Left ventricle myocardium inferior (tissue), 1 donor: ENCODE measurements around the gene SPDEF. TPM values are rescaled to one million over a fixed set of nuclear protein-coding genes. Genes with fewer than 3 reads are reported as not detected.
A peak's percentile ranks its signal among the peaks of the same experiment; 100 is the strongest.

Experiments used
- DNase-seq: peaks from one replicate; pipeline ENCODE4 v3.0.0-alpha.2; 2020
- H3K27ac ChIP-seq: fragments of 200-600 bp; replicated peaks from 2 replicates; pipeline ENCODE4 v1.8.0; 2021
- H3K27me3 ChIP-seq: fragments of 200-600 bp; 2 replicates; pipeline ENCODE4 v1.8.0; 2021; ENCODE audit warnings: low read depth
- H3K36me3 ChIP-seq: fragments of 200-600 bp; 2 replicates; pipeline ENCODE4 v1.8.0; 2021
- H3K4me1 ChIP-seq: fragments of 200-600 bp; 2 replicates; pipeline ENCODE4 v1.8.0; 2021
- H3K4me3 ChIP-seq: fragments of 200-600 bp; 2 replicates; pipeline ENCODE4 v1.8.0; 2021; ENCODE audit warnings: mild to moderate bottlenecking, moderate library complexity
- H3K9me3 ChIP-seq: fragments of 200-600 bp; replicated peaks from 2 replicates; pipeline ENCODE4 v1.8.0; 2021
- intact Hi-C: fragments of 100-400 bp; cut with micrococcal nuclease; formaldehyde crosslinking; loops from one replicate; pipeline ENCODE4 v1.11.0; 2022
- total RNA-seq: library from RNA; stranded (reverse); fragmentation: NEBNext Ultra II Directional; extraction: Animal tissue kit (Norgen Biotek cat#: 25700); gene quantifications from one replicate; pipeline ENCODE4 v1.2.1, GENCODE V29; 2021
- TF ChIP-seq, protein P1 (sequence below): fragments of 200-600 bp; IDR thresholded peaks from 2 replicates; pipeline ENCODE4 v1.8.0; 2021; ENCODE audit warnings: antibody characterized with exemption, mild to moderate bottlenecking, borderline replicate concordance
- donor health status: DM: no; HTN: yes; CAD: no; lungs with severe emphysema.

Gene SPDEF
- total RNA-seq, 1 donor from 2014 or later: 0.11 TPM

DNA sequence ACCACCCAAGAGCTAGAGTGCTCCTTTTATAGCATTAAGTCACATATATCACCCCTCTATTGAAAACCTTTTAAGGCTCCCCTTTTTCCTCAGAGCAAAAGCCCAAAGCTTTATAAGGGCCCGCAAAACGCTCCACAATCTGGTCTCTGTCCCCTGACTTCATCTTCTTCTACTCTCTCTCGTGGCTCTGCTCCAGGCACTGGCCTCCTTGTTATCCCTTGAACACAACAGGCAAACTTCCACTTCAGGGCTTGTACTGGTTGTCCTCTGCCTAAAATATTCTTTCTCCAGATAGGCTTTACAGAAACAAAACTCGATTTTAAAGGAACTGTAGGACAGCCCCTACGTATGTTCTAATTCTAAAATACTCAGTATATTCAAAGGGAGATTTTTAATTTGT lies 44.0 kb upstream of the SPDEF start:
- Histone ChIP-seq H3K27ac (peak overlapping the region; percentile 72), H3K4me1 (peaks cover 75% of the 10 kb centered on the region), H3K27me3 (no peaks in the 10 kb centered on the region), H3K9me3 (no peaks in the 10 kb centered on the region), H3K4me3 (peak overlapping the region; percentile 42), H3K36me3 (no peaks in the 10 kb centered on the region)
- no peak for DNase-seq
- intact Hi-C loops: no loop called here
- TF ChIP-seq, protein P1, sequence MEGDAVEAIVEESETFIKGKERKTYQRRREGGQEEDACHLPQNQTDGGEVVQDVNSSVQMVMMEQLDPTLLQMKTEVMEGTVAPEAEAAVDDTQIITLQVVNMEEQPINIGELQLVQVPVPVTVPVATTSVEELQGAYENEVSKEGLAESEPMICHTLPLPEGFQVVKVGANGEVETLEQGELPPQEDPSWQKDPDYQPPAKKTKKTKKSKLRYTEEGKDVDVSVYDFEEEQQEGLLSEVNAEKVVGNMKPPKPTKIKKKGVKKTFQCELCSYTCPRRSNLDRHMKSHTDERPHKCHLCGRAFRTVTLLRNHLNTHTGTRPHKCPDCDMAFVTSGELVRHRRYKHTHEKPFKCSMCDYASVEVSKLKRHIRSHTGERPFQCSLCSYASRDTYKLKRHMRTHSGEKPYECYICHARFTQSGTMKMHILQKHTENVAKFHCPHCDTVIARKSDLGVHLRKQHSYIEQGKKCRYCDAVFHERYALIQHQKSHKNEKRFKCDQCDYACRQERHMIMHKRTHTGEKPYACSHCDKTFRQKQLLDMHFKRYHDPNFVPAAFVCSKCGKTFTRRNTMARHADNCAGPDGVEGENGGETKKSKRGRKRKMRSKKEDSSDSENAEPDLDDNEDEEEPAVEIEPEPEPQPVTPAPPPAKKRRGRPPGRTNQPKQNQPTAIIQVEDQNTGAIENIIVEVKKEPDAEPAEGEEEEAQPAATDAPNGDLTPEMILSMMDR: no peak

DNA sequence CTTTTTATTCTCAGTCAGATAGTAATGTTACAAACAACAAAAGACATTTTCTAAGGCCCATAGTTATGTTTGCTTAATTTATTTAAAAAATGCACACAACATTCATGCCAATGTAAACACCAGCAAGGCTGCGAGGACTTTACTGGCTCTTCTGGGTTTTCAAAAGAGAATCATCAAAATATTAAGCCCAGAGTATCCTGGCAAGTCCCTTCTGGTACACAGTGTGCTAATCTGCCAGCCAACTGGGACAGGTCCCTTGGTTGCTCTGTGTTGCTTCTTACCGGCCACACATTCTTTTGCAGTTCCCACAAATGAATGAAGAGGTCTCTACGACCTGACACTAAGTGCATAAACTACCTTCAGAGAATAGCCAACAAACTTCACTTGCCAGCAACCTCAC lies 42.6 kb upstream of the SPDEF start:
- DNase-seq: no peak
- no peaks in the 10 kb centered on the region for H3K36me3 ChIP-seq
- H3K4me1 ChIP-seq: peaks cover 86% of the 10 kb centered on the region
- TF ChIP-seq, protein P1: no peak
- peak overlapping the region; percentile 72 for H3K27ac ChIP-seq
- H3K27me3 ChIP-seq: no peaks in the 10 kb centered on the region
- H3K9me3 ChIP-seq: no peaks in the 10 kb centered on the region
- intact Hi-C loops: no loop called here
- H3K4me3 ChIP-seq: peak overlapping the region; percentile 42

DNA sequence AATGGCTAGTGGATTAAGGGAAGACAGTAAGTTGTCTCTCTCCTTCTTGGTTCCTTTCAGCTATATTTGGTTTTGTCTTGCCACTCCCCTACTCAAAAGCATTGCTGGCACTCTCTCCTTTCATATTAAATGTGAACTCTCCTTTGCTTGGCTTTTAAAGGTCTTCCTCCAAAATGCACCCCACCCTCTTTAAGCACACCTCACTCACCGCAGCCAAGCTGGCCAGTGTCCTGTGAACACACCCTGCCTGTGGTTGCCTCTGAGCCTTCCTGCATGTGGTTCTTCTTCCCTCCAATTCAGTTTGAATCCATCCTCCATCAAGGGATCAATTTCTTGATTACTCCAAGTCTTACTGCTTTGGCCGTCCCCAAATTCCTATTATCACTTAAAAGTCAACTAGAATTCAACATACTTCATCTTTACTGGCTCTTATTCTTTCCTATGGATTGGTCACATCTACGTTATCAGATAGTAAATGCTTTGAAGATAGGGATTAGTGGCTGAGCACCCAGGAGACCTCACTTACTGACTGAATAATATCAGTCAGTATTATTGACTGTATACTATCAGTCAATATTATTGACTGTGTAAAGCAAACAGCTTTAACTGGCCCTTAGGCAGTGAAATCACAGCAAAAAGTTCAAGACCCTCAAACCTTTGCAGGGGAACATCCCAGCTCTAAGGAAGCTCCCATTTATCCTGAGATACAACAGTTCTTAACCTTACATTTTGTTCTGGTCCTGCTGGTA lies 41.6 kb upstream of the SPDEF start:
- intact Hi-C loops: no loop called here
- no peaks in the 10 kb centered on the region for H3K27me3 ChIP-seq
- peak overlapping the region; percentile 72 for H3K27ac ChIP-seq
- no peak for DNase-seq
- no peaks in the 10 kb centered on the region for H3K9me3 ChIP-seq
- no peak overlapping the region for H3K4me3 ChIP-seq
- H3K36me3 ChIP-seq: no peaks in the 10 kb centered on the region
- TF ChIP-seq, protein P1: no peak
- peaks cover 87% of the 10 kb centered on the region for H3K4me1 ChIP-seq

DNA sequence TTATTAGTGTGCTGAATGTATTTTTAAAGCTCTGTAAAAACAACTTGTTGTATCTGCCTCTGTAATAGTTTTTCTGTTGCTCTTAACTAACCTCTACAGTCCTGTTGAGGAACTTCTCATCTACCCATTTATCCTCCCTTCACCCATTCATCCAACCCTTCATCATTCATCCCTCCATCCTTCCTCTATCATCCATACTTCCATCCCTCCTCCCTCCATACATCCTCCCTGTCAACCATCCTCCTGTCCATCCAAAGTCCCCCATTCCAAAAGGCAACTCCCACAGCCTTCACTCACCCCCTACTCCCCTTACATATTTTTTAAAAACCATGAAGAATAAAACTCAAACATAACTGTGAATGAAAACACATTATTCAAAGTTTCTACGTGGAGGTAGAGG lies 40.7 kb upstream of the SPDEF start:
- H3K4me3 ChIP-seq: no peak overlapping the region
- intact Hi-C loops: no loop called here
- H3K4me1 ChIP-seq: peaks cover 87% of the 10 kb centered on the region
- H3K36me3 ChIP-seq: no peaks in the 10 kb centered on the region
- TF ChIP-seq, protein P1: no peak
- no peak for DNase-seq
- H3K9me3 ChIP-seq: no peaks in the 10 kb centered on the region
- H3K27ac ChIP-seq: peak overlapping the region; percentile 72
- H3K27me3 ChIP-seq: no peaks in the 10 kb centered on the region

DNA sequence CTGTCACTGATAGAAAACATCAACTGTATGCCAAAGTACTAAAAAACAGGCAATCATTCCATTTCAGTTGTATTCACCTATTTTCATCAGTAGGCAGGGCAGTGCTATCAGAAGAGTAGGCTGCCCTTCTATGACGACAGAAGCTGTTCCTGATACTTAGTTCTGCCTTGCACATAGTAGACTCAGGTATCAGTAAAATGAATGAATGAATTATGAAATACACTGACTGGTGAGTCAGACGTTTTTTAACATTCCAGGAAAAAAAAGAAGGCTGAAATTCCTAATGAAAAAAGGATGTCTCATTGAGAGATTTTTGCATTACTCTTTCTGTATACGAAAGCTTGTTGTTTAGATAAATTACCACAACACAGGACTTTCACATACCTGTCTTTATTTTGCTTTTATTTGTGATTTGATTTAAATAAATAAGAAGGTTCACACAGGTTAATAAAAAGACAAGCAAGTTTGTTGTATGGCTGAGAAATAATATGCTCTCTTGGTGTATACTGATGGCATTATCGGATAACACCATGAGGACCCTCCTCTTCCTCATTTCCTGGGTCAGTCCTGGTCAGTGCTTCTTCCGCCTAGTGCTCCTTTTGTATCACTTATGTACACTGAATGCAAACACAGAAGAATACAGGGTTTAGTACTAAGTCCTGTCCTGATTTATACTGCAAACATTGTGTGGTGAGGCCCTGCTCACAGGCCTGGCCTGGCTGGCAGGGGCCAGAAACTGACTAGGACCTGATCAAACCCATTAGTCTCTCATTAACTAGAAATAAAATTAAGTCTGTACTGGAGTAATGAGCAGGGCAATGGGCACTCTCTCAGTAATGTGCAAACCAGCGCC lies 39.4 kb upstream of the SPDEF start:
- Histone ChIP-seq H3K9me3 (no peaks in the 10 kb centered on the region), H3K27ac (peak overlapping the region; percentile 45), H3K4me3 (no peak overlapping the region), H3K36me3 (no peaks in the 10 kb centered on the region), H3K27me3 (no peaks in the 10 kb centered on the region), H3K4me1 (peaks cover 81% of the 10 kb centered on the region)
- no peak for DNase-seq
- intact Hi-C loops: no loop called here
- TF ChIP-seq, protein P1: no peak
